GM18861 (cell line): Measurements from ENCODE around the gene SRSF9.
"Not testable (repeated sequence)": the region's sequence is repeated elsewhere in the genome, so short reads cannot be mapped to it uniquely, and the experiment has no call there.

ENCODE experiments used
- ATAC-seq: cut with Tn5 transposase; IDR thresholded peaks from one replicate; pipeline ENCODE4 v1.9.1; 2021; ENCODE audit not compliant: unreplicated experiment

Gene SRSF9

DNA sequence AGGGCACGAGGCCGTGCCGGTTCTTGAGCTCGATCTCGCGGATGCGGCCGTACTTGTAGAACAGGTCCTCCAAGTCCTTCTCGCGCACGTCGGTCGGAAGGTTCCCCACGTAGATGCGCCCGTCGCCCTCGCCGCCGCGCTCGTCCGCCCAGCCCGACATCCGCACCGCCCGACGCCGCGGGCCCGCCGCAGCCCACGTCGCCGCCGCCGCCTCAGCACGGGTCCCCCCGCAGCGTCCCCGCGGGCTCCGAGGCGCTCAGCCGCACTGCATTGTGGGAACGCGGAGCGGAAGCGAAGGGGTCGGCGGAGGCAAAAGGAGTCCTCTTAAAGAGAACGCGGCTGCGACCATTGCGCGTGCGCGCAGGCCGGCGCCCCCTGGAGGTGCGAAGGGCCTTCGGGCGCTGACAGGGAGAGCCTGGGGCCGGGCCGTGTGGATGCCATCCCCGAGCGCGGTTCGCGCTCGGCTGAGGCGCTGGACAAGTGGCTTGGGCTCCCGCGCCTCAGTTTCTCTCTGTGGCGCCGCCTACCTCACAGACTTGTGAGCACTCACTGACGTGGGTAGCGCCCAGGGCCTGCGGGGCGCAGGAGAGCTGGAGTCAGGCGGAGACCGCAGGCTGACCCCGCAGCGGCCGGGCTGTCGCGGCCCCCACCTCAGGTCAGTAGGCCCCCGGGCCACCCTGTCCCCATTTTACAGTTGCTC is at the start of gene SRSF9:
Gene SRSF9, minus strand, starts transcription at position 299 of the 700 bp plus-strand sequence. Its CDS starts 139 bp downstream, at position 160.
- peak; percentile 88 for ATAC-seq

GRCh38 chr12:120519324-120519723 is 49.8 kb upstream of the SRSF9 start:
- not testable (repeated sequence) for ATAC-seq

- ATAC-seq: no peak
These were observed 45.9 kb upstream of the SRSF9 start for GRCh38 chr12:120515496-120515895.

GRCh38 chr12:120514002-120514401 is 44.5 kb upstream of the SRSF9 start:
- ATAC-seq: no peak

- no peak for ATAC-seq
These were observed 39.0 kb upstream of the SRSF9 start for GRCh38 chr12:120508537-120508936.

DNA sequence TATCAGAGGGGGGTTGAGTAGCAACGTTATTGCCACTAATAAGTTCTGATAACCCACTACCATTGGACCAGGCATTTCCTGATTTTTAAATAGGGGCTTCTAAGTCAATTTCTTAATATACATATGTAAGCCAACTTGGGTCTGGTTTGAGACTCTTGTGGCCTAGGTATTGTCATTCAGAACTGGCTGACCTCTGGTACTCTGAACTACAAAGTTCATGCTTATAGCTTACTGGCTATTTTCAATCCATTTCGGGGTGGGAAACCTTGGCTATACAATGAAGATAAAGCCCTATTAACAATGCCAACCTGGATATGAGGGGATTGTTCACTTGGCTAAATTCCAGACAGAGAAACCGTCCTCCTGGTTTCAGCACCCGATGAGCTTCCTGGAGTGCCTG is 35.0 kb upstream of the SRSF9 start:
- no peak for ATAC-seq

GRCh38 chr12:120500581-120500980 is 31.0 kb upstream of the SRSF9 start:
- ATAC-seq: no peak

- no peak for ATAC-seq
These were observed 29.4 kb upstream of the SRSF9 start for GRCh38 chr12:120498870-120499515.

DNA sequence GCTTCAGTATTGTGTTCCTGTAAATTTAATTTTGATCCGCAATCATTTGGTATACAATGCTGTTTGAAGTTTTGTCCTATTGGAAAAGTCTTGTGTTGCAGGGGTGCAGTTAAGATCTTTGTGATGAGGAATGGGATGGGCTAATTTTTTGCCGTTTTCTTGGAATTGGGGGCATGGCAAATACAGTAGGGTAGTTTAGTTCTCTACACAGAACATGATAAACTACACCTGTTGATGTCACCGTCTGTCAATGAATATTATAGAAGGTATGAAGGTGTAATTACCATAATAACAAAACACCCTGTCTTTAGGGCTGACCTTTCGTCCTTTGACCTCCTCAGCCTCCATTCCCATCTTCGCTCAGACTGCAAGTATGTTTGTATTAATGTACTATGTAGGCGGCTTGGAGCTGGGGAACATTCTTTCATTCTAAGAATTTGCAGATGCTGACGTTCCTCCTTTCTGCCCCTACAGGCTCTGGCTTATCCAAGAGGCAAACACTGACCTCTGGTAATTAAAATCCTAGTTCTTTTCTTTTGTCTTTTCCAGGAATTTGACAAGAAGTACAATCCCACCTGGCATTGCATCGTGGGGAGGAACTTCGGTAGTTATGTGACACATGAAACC is 28.1 kb upstream of the SRSF9 start:
- ATAC-seq: no peak

DNA sequence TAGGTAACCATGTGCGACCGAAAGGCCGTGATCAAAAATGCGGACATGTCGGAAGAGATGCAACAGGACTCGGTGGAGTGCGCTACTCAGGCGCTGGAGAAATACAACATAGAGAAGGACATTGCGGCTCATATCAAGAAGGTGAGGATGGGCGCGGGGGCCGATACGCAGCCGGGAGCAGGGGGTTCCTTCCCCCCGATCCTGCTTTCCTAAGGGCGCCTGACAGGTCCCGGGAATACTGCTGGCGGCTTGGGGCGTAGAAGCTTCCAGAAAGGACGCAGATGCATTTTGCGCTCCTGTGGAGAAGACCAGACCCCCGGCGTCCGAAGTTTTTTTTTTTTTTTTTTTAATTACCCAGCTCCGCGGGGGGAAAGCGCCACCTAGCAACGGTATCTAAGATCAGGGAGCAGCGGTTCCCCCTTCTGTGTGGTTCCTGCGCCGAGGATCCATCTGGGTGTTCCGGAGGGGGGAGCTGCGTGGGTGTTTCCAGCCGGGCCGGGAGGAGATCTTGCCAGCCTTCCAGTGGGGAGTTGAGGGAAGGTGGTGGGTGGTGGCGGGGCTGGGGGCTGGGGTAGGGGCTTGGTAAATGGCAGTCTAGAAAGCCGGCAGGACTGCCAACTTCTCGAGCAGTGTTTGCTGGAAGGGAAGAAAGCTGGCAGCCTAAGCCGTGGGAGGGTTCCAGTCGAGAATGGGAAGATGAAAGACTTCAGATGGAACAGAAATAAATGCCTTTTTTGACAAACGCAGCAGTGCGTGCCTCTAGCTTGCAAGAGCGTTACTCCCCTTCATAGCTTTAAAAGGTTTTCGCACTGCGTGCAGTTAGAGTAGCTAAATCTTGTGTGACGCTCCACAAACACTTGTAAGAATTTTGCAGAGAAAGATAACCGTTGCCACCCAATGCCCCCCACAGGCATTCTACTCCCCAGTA is 27.1 kb upstream of the SRSF9 start:
- ATAC-seq: peak; percentile 11

DNA sequence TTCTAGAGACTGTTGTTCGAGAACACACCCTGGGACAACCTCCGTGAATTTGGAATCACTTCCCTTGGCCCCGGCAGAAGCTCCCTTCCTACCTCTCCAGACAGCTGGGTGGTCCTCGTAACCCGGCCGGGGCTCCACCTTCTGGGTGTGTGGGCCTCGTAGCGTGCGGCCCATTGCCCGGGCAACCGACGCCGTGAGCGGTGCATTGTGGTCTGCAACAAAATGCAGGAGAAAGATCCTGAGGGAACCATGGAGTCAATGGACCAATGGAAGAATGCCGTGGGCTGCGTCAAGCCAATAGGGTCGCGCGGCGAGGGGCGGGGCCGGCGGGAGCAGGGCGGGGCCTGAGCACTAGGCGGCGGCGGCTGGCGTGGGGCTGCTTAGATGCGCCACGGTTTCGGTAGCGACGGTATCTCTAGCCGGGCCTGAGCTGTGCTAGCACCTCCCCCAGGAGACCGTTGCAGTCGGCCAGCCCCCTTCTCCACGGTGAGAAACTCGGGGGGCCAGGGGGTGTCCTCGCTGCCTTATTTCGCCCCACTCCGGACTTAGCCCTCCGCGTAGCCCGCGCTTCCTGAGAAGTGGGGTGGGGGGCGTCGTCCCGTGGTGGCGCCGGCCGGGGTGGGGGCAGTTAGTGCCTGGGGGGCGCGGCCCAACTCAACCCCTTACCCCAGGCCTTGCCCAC is 26.3 kb upstream of the SRSF9 start, which contains the start of gene DYNLL1:
Gene DYNLL1, plus strand, starts transcription at position 383 of the 682 bp plus-strand sequence. CDS start 309 bp downstream, outside the sequence.
- ATAC-seq: peak; percentile 80

- ATAC-seq: no peak
These were observed 25.7 kb upstream of the SRSF9 start for GRCh38 chr12:120495186-120495730.

GRCh38 chr12:120490833-120491512 is 21.4 kb upstream of the SRSF9 start:
- no peak for ATAC-seq

DNA sequence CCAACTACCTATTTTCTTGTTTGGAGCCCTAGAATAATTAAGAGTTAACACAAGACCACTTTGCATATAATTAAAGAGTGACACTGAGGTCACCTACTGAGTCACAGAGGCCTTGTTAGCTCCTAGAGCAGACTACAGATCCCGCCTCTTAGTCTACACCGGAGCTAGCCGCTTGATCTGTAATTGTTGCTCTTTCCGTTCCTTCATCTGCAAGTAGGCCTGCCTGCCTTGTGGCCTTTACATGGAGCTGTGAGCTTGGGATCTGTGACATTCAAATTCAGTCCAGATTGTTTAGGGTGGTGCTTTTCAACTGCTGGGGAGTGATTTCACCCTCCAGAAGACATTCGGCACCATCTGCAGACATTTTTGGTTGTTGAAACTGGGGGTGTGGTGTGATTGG is 20.8 kb upstream of the SRSF9 start:
- ATAC-seq: no peak

GRCh38 chr12:120489018-120489417 is 19.5 kb upstream of the SRSF9 start:
- ATAC-seq: no peak

DNA sequence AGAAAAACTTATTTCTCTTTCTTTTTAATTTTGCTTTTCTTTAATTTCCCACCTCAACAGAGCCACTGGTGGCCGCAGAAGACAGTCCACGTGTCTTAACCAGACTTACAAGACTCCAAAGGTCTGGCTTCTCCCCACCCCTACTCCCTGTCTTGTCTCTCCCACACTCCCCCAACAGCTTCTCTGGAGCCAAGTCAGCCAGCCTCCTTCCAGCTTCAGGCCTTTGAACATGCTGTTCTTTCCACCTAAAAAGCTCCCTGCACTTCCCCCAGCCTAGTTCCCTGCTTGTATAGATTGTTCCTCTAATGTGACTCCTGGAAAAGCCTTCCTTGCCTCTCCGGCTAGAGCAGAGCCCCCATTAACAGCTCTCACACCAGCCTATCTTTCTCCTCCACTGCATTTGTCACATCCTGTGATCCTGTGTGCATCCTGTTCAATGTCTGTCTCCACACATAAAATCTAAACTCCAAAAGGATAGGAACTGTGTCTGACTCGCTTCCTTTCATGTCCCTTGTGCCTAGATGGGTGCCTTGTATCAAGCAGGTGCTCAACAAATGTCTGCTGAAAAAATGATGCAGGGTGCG is 18.6 kb upstream of the SRSF9 start:
- ATAC-seq: no peak

GRCh38 chr12:120487552-120487951 is 18.0 kb upstream of the SRSF9 start:
- not testable (repeated sequence) for ATAC-seq

DNA sequence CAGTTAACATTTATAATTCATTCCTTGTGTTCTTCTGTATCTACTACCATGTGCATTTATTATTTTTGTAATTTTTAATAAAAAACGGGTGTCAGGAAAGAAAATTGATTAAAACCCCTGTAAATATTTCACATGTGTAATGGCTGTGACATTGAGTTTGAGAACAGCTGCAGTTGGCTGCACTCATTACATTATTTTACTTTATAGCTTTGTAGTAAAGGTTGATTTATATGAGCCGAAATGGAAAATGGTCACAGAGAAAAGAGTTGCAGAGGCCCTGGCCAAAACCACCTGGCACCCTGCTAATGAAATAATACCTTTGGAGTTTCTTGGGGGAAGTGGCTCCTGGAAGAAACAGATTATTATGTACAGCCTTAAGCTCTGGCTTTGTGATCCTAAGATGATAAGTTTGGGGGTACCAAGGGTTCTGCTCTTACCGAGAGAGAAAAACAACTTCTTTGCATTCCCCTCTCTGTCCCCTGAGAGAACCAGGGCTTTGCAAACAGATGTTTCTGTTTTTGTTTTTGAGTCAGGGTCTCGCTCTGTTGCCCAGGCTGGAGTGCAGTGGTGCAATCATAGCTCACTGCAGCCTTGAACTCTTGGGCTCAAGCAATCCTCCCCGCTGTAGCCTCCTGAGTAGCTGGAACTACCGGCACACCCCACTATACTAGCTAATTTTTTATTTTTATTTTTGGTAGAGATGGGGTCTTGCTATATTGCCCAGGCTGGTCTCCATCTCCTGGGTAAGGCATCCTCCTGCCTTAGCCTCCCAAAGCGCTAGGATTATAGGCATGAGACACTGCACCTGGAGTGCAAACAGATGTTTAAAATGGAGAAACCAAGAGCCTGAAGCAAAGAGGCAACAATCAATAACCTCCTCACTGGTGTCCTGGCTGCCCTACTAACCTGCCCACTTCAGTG is 16.7 kb upstream of the SRSF9 start:
- no peak for ATAC-seq
